Activated naive CD8-positive, alpha-beta T cell (primary cell): Measurements from ENCODE around the gene PIM1.

ENCODE experiments used
- H3K27ac Mint-ChIP-seq: one replicate; pipeline ENCODE4 v1.8.0; 2021; ENCODE audit warnings: mixed read lengths
- H3K27me3 Mint-ChIP-seq: one replicate; pipeline ENCODE4 v1.8.0; 2021; ENCODE audit warnings: mixed read lengths
- H3K36me3 Mint-ChIP-seq: one replicate; pipeline ENCODE4 v1.8.0; 2021; ENCODE audit warnings: mixed read lengths
- H3K4me1 Mint-ChIP-seq: one replicate; pipeline ENCODE4 v1.8.0; 2021; ENCODE audit warnings: low read depth, mixed read lengths
- H3K4me3 Mint-ChIP-seq: one replicate; pipeline ENCODE4 v1.8.0; 2021; ENCODE audit warnings: mild to moderate bottlenecking, mixed read lengths
- H3K9me3 Mint-ChIP-seq: one replicate; pipeline ENCODE4 v1.8.0; 2021; ENCODE audit warnings: low read depth, mixed read lengths

The PIM1 gene

GRCh38 chr6:37208793-37209192, 38.8 kb downstream of the PIM1 start:
- Mint-ChIP-seq H3K36me3 (no peaks in the 10 kb centered on the region), H3K27me3 (no peaks in the 10 kb centered on the region), H3K9me3 (no peaks in the 10 kb centered on the region), H3K4me3 (no peak overlapping the region), H3K4me1 (peaks cover 51% of the 10 kb centered on the region), H3K27ac (no peak overlapping the region)

GRCh38 chr6:37209461-37210205, 39.7 kb downstream of the PIM1 start:
- Mint-ChIP-seq H3K27me3 (no peaks in the 10 kb centered on the region), H3K27ac (peak overlapping the region; percentile 91), H3K4me1 (peaks cover 44% of the 10 kb centered on the region), H3K9me3 (no peaks in the 10 kb centered on the region), H3K4me3 (peak overlapping the region; percentile 62), H3K36me3 (no peaks in the 10 kb centered on the region)

GRCh38 chr6:37210313-37210968, 40.5 kb downstream of the PIM1 start:
- H3K27ac Mint-ChIP-seq, result peak overlapping the region; percentile 91
- no peaks in the 10 kb centered on the region for H3K36me3 Mint-ChIP-seq
- H3K4me3 Mint-ChIP-seq, result no peak overlapping the region

GRCh38 chr6:37212268-37212667, 42.3 kb downstream of the PIM1 start:
- no peaks in the 10 kb centered on the region for H3K9me3 Mint-ChIP-seq
- H3K27me3 Mint-ChIP-seq, result no peaks in the 10 kb centered on the region
- H3K4me3 Mint-ChIP-seq, result no peak overlapping the region
- no peak overlapping the region for H3K27ac Mint-ChIP-seq
- H3K36me3 Mint-ChIP-seq, result no peaks in the 10 kb centered on the region
- peaks cover 30% of the 10 kb centered on the region for H3K4me1 Mint-ChIP-seq

More at GRCh38 chr6:37210313-37210968, 40.5 kb downstream of the PIM1 start:
- no peaks in the 10 kb centered on the region for H3K9me3 Mint-ChIP-seq
- peaks cover 40% of the 10 kb centered on the region for H3K4me1 Mint-ChIP-seq
- H3K27me3 Mint-ChIP-seq, result no peaks in the 10 kb centered on the region

- Mint-ChIP-seq H3K36me3 (no peaks in the 10 kb centered on the region), H3K4me1 (peaks cover 14% of the 10 kb centered on the region), H3K27me3 (no peaks in the 10 kb centered on the region), H3K27ac (no peak overlapping the region), H3K4me3 (no peak overlapping the region), H3K9me3 (no peaks in the 10 kb centered on the region)
These were observed 48.1 kb downstream of the PIM1 start for GRCh38 chr6:37218061-37218460.

GRCh38 chr6:37218511-37218910, 48.6 kb downstream of the PIM1 start:
- no peak overlapping the region for H3K27ac Mint-ChIP-seq
- no peaks in the 10 kb centered on the region for H3K27me3 Mint-ChIP-seq
- no peak overlapping the region for H3K4me3 Mint-ChIP-seq
- H3K4me1 Mint-ChIP-seq, result peaks cover 15% of the 10 kb centered on the region
- no peaks in the 10 kb centered on the region for H3K9me3 Mint-ChIP-seq
- no peaks in the 10 kb centered on the region for H3K36me3 Mint-ChIP-seq

GRCh38 chr6:37221585-37222124, 51.7 kb downstream of the PIM1 start:
- no peak overlapping the region for H3K27ac Mint-ChIP-seq
- H3K36me3 Mint-ChIP-seq, result no peaks in the 10 kb centered on the region
- no peaks in the 10 kb centered on the region for H3K27me3 Mint-ChIP-seq
- no peaks in the 10 kb centered on the region for H3K9me3 Mint-ChIP-seq
- peaks cover 15% of the 10 kb centered on the region for H3K4me1 Mint-ChIP-seq
- H3K4me3 Mint-ChIP-seq, result peak overlapping the region; percentile 85

GRCh38 chr6:37222125-37222967, 52.4 kb downstream of the PIM1 start:
- Mint-ChIP-seq H3K36me3 (no peaks in the 10 kb centered on the region), H3K27ac (peak overlapping the region; percentile 62), H3K4me3 (peak overlapping the region; percentile 85), H3K27me3 (no peaks in the 10 kb centered on the region), H3K9me3 (no peaks in the 10 kb centered on the region), H3K4me1 (peaks cover 15% of the 10 kb centered on the region)

- peak overlapping the region; percentile 85 for H3K4me3 Mint-ChIP-seq
- H3K27ac Mint-ChIP-seq, result peak overlapping the region; percentile 62
- H3K9me3 Mint-ChIP-seq, result no peaks in the 10 kb centered on the region
- H3K27me3 Mint-ChIP-seq, result no peaks in the 10 kb centered on the region
- no peaks in the 10 kb centered on the region for H3K36me3 Mint-ChIP-seq
- peaks cover 15% of the 10 kb centered on the region for H3K4me1 Mint-ChIP-seq
These were observed 53.0 kb downstream of the PIM1 start for GRCh38 chr6:37222992-37223391.
